HG03175 (cell line): ENCODE measurements around the gene TPK1.
"Not testable (repeated sequence)": the region's sequence is repeated elsewhere in the genome, so short reads cannot be mapped to it uniquely, and the experiment has no call there.

Experiments
- ATAC-seq: cut with Tn5 transposase; IDR thresholded peaks from one replicate; pipeline ENCODE4 v1.9.1; 2021; ENCODE audit warnings: mild to moderate bottlenecking, moderate library complexity; ENCODE audit not compliant: unreplicated experiment

The TPK1 gene

DNA sequence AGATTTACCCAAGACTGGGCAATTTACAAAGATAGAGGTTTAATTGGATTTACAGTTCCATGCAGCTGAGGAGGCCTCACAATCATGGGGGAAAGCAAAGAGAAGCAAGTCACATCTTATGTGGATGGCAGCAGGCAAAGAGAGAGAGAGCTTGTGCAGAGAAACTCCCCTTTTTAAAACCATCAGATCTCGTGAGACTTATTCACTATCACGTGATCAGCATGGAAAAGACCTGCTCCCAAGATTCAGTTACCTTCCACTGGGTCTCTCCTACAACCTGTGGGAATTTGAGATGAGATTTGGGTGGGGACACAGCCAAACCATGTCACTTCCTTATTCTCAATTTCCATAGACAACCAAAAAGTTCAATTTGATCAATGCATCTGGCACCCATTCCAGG, 407.4 kb downstream of the TPK1 start:
- no peak for ATAC-seq

GRCh38 chr7:144427539-144427938, 408.3 kb downstream of the TPK1 start:
- not testable (repeated sequence) for ATAC-seq

- ATAC-seq, result not testable (repeated sequence)
Measured at GRCh38 chr7:144418931-144419330, 416.9 kb downstream of the TPK1 start.

DNA sequence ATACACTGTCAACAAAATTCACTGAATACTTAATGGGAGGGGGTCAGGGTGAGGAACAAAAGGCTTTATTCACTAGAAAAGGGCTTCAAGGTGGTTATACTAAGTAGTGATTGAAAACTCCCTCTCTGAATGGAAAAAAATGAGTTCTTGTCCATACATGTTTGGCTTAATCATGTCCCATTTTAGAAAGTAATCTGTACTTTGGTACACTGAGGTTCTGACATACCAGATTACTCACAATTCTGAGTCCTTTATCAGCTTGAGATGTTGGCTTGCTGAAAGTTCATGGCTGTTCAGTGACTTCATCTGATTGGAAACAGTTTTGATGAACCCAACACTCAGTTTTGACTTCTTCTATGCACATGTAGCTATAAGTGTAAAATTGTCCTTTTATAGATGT, 419.5 kb downstream of the TPK1 start:
- no peak for ATAC-seq

DNA sequence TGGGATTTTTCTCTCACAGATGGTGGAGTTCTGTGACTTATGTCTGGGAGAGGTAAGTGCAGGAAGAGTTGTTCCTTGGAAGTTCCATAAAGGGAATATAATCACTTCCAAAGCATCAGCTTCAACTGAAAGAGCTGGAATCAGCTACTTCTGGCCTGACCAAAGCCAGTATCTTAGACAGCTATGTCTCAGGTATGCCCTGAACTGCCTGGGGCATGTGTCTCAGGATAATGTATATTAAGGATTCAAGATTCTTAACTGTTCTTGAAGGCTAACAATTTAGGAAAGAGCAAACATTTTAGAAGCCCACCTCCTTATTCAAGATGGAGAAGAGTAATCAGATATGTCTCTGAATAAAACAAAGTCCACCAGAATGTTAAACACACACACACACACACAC, 420.0 kb downstream of the TPK1 start:
- ATAC-seq, result no peak

GRCh38 chr7:144414815-144415214, 421.0 kb downstream of the TPK1 start:
- ATAC-seq, result no peak

GRCh38 chr7:144410441-144410840, 425.4 kb downstream of the TPK1 start:
- ATAC-seq, result no peak

- no peak for ATAC-seq
Measured at GRCh38 chr7:144408121-144408520, 427.7 kb downstream of the TPK1 start.

DNA sequence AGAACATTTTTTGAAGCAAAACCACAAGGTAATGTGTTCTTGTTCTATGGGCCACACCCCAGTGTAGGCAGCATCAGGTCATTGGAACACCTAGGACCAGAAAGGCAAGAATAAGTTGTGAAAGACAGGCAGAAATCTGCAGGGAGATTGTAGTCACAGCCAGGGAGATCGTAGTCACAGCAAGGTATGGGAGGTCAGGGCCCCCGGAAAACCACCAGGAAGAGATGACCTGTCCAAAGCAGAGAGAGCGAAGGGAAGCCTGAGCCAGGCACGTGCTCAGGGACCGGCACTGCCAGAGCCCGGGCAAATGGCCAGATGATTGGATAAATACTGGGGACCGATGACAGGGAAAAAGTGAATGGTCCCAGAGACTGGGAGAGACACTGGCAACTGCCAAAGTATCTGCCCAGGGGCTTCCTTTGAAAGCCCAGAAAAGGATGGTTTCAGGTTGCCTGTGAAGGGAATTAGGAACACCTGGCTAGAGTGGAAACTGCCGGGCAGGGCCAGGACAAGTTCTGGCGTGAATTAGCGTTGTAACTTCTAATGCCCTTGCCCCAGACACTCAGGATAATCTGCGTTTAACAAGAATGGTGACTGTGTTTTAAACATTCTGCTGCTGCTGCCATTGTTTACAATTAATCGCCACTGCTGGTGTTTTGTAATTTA, 428.5 kb downstream of the TPK1 start:
- no peak for ATAC-seq

- no peak for ATAC-seq
Measured at GRCh38 chr7:144404946-144405345, 430.9 kb downstream of the TPK1 start.

- no peak for ATAC-seq
Measured at GRCh38 chr7:144403649-144404061, 432.2 kb downstream of the TPK1 start, which contains the start of gene NOBOX. NOBOX (minus strand) TSS chr7:144403693.

GRCh38 chr7:144403102-144403501, 432.8 kb downstream of the TPK1 start:
- no peak for ATAC-seq
